ENCODE data around the gene ARHGDIG. TPM values are rescaled to one million over a fixed set of nuclear protein-coding genes. Genes with fewer than 3 reads are reported as not detected.

Gene ARHGDIG
- total and polyA plus RNA-seq, 2 donors (not counting 3 experiments of a cell fraction or from before 2014, with no cell fraction given) = 0.93 to 2.2 TPM

- CTCF ChIA-PET = interaction anchor here (0.7 kb wide), 1 partner anchor 152 kb away, joined by 4 read pairs; no protein-coding TSS in a partner anchor
- H3K27me3 ChIP-seq (ENCODE audit: control insufficient read depth in 2 of 2, insufficient read depth in 2 of 2, low read length in 2 of 2) = no peaks in the 10 kb centered on the region
- dilution Hi-C loops (cut with MboI; ENCODE audit: extremely low pct_ligation_motif_present, low sequenced_read_pairs) = no loop called here
- intact Hi-C loops (cut with micrococcal nuclease) = no loop called here
- no peaks in the 10 kb centered on the region for H3K9me3 ChIP-seq (replicated peaks; ENCODE audit: control insufficient read depth, insufficient read depth, low read length)
- peaks cover 0 to 2% of the 10 kb centered on the region in 2 experiments for H3K36me3 ChIP-seq (ENCODE audit: control insufficient read depth in 2 of 2, extremely low read depth in 1 of 2, insufficient read depth in 2 of 2, low read length in 2 of 2)
- FAIRE-seq = no peak
- no peak overlapping the region for H3K4me3 ChIP-seq (replicated peaks in 1 of 3; ENCODE audit: insufficient read depth in 1 of 3, low read depth in 1 of 3, low read length in 3 of 3)
- no peak for TF ChIP-seq CTCF (IDR thresholded peaks at IDR 0.05; ENCODE audit: extremely low read depth in 1 of 2, insufficient read depth in 1 of 2, low read depth in 1 of 2, low read length in 2 of 2)
- TF ChIP-seq POLR2AphosphoS5 (IDR thresholded peaks at IDR 0.05; ENCODE audit: insufficient read depth, low read depth, low read length) = no peak
- no peak for TF ChIP-seq GATA2 (IDR thresholded peaks at IDR 0.05; ENCODE audit: insufficient read depth, insufficient read length, low read depth, low read length)
- TF ChIP-seq MYC (IDR thresholded peaks at IDR 0.05; ENCODE audit: low read depth, low read length) = no peak
- no peak for TF ChIP-seq FOS (IDR thresholded peaks at IDR 0.05; ENCODE audit: borderline replicate concordance, insufficient read depth, low read length)
- TF ChIP-seq JUN (IDR thresholded peaks at IDR 0.05; ENCODE audit: borderline replicate concordance, insufficient read depth, insufficient read length, low read depth) = no peak
- no peak for TF ChIP-seq MAX (IDR thresholded peaks at IDR 0.05; ENCODE audit: insufficient read depth, insufficient read length)
- TF ChIP-seq POLR2A (IDR thresholded peaks at IDR 0.05; ENCODE audit: low read depth, low read length) = no peak
- TF ChIP-seq EZH2 (IDR thresholded peaks at IDR 0.05; ENCODE audit: borderline replicate concordance, low read depth, low read length, severe bottlenecking) = no peak
- H2AFZ ChIP-seq (ENCODE audit: low read depth, low read length) = no peak overlapping the region
- peaks cover 12% of the 10 kb centered on the region for H3K4me1 ChIP-seq (ENCODE audit: control insufficient read depth, extremely low read depth, insufficient read depth, low read length)
- no TSS peak for BruUV-seq (replicated peaks)
- POLR2A ChIA-PET = interaction anchor here (0.6 kb wide), 1 partner anchor 11 kb away, joined by 4 read pairs; no protein-coding TSS in a partner anchor
- no peak overlapping the region for H3K27ac ChIP-seq (ENCODE audit: insufficient read depth, low read depth, low read length)
- H3K9ac ChIP-seq (replicated peaks; ENCODE audit: extremely low read depth, insufficient read depth, low read length) = no peak overlapping the region
- no peaks in the 10 kb centered on the region for H3K79me2 ChIP-seq (ENCODE audit: control insufficient read depth, insufficient read depth, low read length)
- no peaks in the 10 kb centered on the region for H3K9me1 ChIP-seq (replicated peaks; ENCODE audit: control insufficient read depth, extremely low read depth, insufficient read depth, low read length)
- no peaks in the 10 kb centered on the region for H4K20me1 ChIP-seq (replicated peaks; ENCODE audit: control insufficient read depth, extremely low read depth, insufficient read depth, low read length)
- no peak overlapping the region for H3K4me2 ChIP-seq (ENCODE audit: insufficient read depth, low read length)
- no peak for DNase-seq (ENCODE audit: low read depth, low spot score)
Observed at GRCh38 chr16:249431-249830, 31.0 kb upstream of the ARHGDIG start.

All from endothelial cell of umbilical vein (primary cell).